Colonic mucosa (tissue), 4 donors: ENCODE results near the gene SCN8A. TPM values are rescaled to one million over a fixed set of nuclear protein-coding genes. Genes with fewer than 3 reads are reported as not detected.

ENCODE experiments used
- DNase-seq: peaks from one replicate; pipeline ENCODE4 v3.0.0-alpha.2; 2020
- H3K27ac ChIP-seq: fragments of 200-600 bp; one replicate; pipeline ENCODE4 v1.8.0; 2021
- H3K27me3 ChIP-seq: fragments of 200-600 bp; one replicate; pipeline ENCODE4 v1.8.0; 2021
- H3K36me3 ChIP-seq: fragments of 200-600 bp; one replicate; pipeline ENCODE4 v1.8.0; 2021
- H3K4me1 ChIP-seq: fragments of 200-600 bp; one replicate; pipeline ENCODE4 v1.8.0; 2021; ENCODE audit warnings: mild to moderate bottlenecking
- H3K4me3 ChIP-seq: fragments of 200-600 bp; one replicate; pipeline ENCODE4 v1.8.0; 2021
- H3K9ac ChIP-seq, 2 donors: one replicate each; pipeline ENCODE4 v1.7.0; 2013; ENCODE audit warnings: control low read depth in 2 of 2, low read depth in 2 of 2, low read length in 2 of 2
- H3K9me3 ChIP-seq: fragments of 200-600 bp; one replicate; pipeline ENCODE4 v1.8.0; 2021
- CTCF ChIP-seq: fragments of 200-600 bp; IDR thresholded peaks from one replicate; pipeline ENCODE4 v1.8.0; 2022; ENCODE audit warnings: antibody characterized with exemption, mild to moderate bottlenecking
- intact Hi-C: fragments of 100-400 bp; cut with DNase I; formaldehyde crosslinking; loops from one replicate; pipeline ENCODE4 v1.14.1; 2022
- total RNA-seq, 2 donors: library from RNA; stranded (reverse); fragmentation: NEBNext Ultra II Directional in 1 of 2; extraction: Animal tissue kit (Norgen Biotek cat#: 25700) in 1 of 2; gene quantifications; one replicate each; pipeline ENCODE4 v1.2.1, GENCODE V29; 2021
- donor health status: healthy.
- donor health status: DM: no; HTN: no; CAD: no.
- donor health status: DM: no; HTN: no; CAD: no.

The SCN8A gene
- total RNA-seq, 2 donors from 2014 or later: 4.2 to 10.0 TPM

- H3K27me3 ChIP-seq: no peaks in the 10 kb centered on the region
- H3K9ac ChIP-seq: no peak overlapping the region
- intact Hi-C loops: no loop called here
- H3K9me3 ChIP-seq: no peaks in the 10 kb centered on the region
- no peak overlapping the region for H3K27ac ChIP-seq
- no peak for TF ChIP-seq CTCF
- no peak for DNase-seq
- no peaks in the 10 kb centered on the region for H3K36me3 ChIP-seq
- H3K4me1 ChIP-seq: no peaks in the 10 kb centered on the region
- H3K4me3 ChIP-seq: no peak overlapping the region
These were observed 138.3 kb downstream of the SCN8A start for GRCh38 chr12:51729331-51729730.

GRCh38 chr12:51730745-51731144, 139.7 kb downstream of the SCN8A start:
- intact Hi-C loops: no loop called here
- H3K9ac ChIP-seq: no peak overlapping the region
- H3K9me3 ChIP-seq: no peaks in the 10 kb centered on the region
- no peak for DNase-seq
- H3K27me3 ChIP-seq: no peaks in the 10 kb centered on the region
- H3K36me3 ChIP-seq: no peaks in the 10 kb centered on the region
- no peak overlapping the region for H3K27ac ChIP-seq
- no peak overlapping the region for H3K4me3 ChIP-seq
- no peaks in the 10 kb centered on the region for H3K4me1 ChIP-seq
- no peak for TF ChIP-seq CTCF

GRCh38 chr12:51740536-51740935, 149.5 kb downstream of the SCN8A start:
- Histone ChIP-seq H3K27me3 (no peaks in the 10 kb centered on the region), H3K9ac (no peak overlapping the region), H3K9me3 (no peaks in the 10 kb centered on the region), H3K4me1 (peaks cover 6% of the 10 kb centered on the region), H3K36me3 (no peaks in the 10 kb centered on the region), H3K4me3 (no peak overlapping the region), H3K27ac (no peak overlapping the region)
- intact Hi-C loops: no loop called here
- no peak for DNase-seq
- TF ChIP-seq CTCF: no peak

- no peak overlapping the region for H3K9ac ChIP-seq
- no peaks in the 10 kb centered on the region for H3K9me3 ChIP-seq
- H3K27me3 ChIP-seq: no peaks in the 10 kb centered on the region
- intact Hi-C loops: no loop called here
- TF ChIP-seq CTCF: no peak
- no peak overlapping the region for H3K4me3 ChIP-seq
- DNase-seq: no peak
- H3K4me1 ChIP-seq: peaks cover 6% of the 10 kb centered on the region
- H3K27ac ChIP-seq: no peak overlapping the region
- no peaks in the 10 kb centered on the region for H3K36me3 ChIP-seq
These were observed 153.2 kb downstream of the SCN8A start for GRCh38 chr12:51744235-51744634.

- Histone ChIP-seq H3K27me3 (no peaks in the 10 kb centered on the region), H3K4me1 (peaks cover 6% of the 10 kb centered on the region), H3K27ac (no peak overlapping the region), H3K36me3 (no peaks in the 10 kb centered on the region), H3K9ac (no peak overlapping the region), H3K4me3 (no peak overlapping the region), H3K9me3 (no peaks in the 10 kb centered on the region)
- no peak for DNase-seq
- TF ChIP-seq CTCF: no peak
- intact Hi-C loops: no loop called here
These were observed 153.9 kb downstream of the SCN8A start for GRCh38 chr12:51744957-51745356.

- no peak for DNase-seq
- Histone ChIP-seq H3K4me3 (no peak overlapping the region), H3K9ac (no peak overlapping the region), H3K4me1 (peaks cover 9% of the 10 kb centered on the region), H3K9me3 (no peaks in the 10 kb centered on the region), H3K36me3 (no peaks in the 10 kb centered on the region), H3K27ac (no peak overlapping the region), H3K27me3 (no peaks in the 10 kb centered on the region)
- intact Hi-C loops: no loop called here
- no peak for TF ChIP-seq CTCF
These were observed 155.4 kb downstream of the SCN8A start for GRCh38 chr12:51746416-51746815.
